ENCODE data around the gene GOT1. TPM values are rescaled to one million over a fixed set of nuclear protein-coding genes. Genes with fewer than 3 reads are reported as not detected.

The GOT1 gene
- total and polyA plus RNA-seq, 2 donors (not counting 3 experiments of a cell fraction or from before 2014, with no cell fraction given): 14.4 to 36.3 TPM

GRCh38 chr10:99395750-99396445 is 34.5 kb downstream of the GOT1 start:
- no peaks in the 10 kb centered on the region for H3K9me1 ChIP-seq (replicated peaks; ENCODE audit: control insufficient read depth, extremely low read depth, insufficient read depth, low read length)
- intact Hi-C loops (cut with micrococcal nuclease): loop anchor here (10.0 kb wide), 1 partner anchor 931 kb away; no protein-coding TSS in a partner anchor
- no peaks in the 10 kb centered on the region for H4K20me1 ChIP-seq (replicated peaks; ENCODE audit: control insufficient read depth, extremely low read depth, insufficient read depth, low read length)
- TF ChIP-seq POLR2AphosphoS5 (IDR thresholded peaks at IDR 0.05; ENCODE audit: insufficient read depth, low read depth, low read length) (peak; percentile 49), FOS (IDR thresholded peaks at IDR 0.05; ENCODE audit: borderline replicate concordance, insufficient read depth, low read length) (peak; percentile 12), MAX (IDR thresholded peaks at IDR 0.05; ENCODE audit: insufficient read depth, insufficient read length) (no peak), MYC (IDR thresholded peaks at IDR 0.05; ENCODE audit: low read depth, low read length) (no peak)
- TF ChIP-seq, protein P1, sequence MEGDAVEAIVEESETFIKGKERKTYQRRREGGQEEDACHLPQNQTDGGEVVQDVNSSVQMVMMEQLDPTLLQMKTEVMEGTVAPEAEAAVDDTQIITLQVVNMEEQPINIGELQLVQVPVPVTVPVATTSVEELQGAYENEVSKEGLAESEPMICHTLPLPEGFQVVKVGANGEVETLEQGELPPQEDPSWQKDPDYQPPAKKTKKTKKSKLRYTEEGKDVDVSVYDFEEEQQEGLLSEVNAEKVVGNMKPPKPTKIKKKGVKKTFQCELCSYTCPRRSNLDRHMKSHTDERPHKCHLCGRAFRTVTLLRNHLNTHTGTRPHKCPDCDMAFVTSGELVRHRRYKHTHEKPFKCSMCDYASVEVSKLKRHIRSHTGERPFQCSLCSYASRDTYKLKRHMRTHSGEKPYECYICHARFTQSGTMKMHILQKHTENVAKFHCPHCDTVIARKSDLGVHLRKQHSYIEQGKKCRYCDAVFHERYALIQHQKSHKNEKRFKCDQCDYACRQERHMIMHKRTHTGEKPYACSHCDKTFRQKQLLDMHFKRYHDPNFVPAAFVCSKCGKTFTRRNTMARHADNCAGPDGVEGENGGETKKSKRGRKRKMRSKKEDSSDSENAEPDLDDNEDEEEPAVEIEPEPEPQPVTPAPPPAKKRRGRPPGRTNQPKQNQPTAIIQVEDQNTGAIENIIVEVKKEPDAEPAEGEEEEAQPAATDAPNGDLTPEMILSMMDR (IDR thresholded peaks at IDR 0.05; ENCODE audit: extremely low read depth in 1 of 2, insufficient read depth in 1 of 2, low read depth in 1 of 2, low read length in 2 of 2): no peak
- FAIRE-seq: peak; percentile 69
- ChIA-PET CTCF (interaction anchor here (0.7 to 6.8 kb wide), 2 partner anchors 21 to 37 kb away, joined by 3 to 151 read pairs; partner anchors contain the start of gene GOT1), POLR2A (no interaction called here)
- no TSS peak for BruUV-seq (replicated peaks)
- peaks cover 24% of the 10 kb centered on the region for H3K4me1 ChIP-seq (ENCODE audit: control insufficient read depth, extremely low read depth, insufficient read depth, low read length)
- no peaks in the 10 kb centered on the region for H3K79me2 ChIP-seq (ENCODE audit: control insufficient read depth, insufficient read depth, low read length)
- no peaks in the 10 kb centered on the region for H3K27me3 ChIP-seq (ENCODE audit: control insufficient read depth in 2 of 2, insufficient read depth in 2 of 2, low read length in 2 of 2)
- no peak overlapping the region for H3K9ac ChIP-seq (replicated peaks; ENCODE audit: extremely low read depth, insufficient read depth, low read length)
- H2AFZ ChIP-seq (ENCODE audit: low read depth, low read length): no peak overlapping the region
- no peaks in the 10 kb centered on the region for H3K9me3 ChIP-seq (replicated peaks; ENCODE audit: control insufficient read depth, insufficient read depth, low read length)
- H3K4me3 ChIP-seq (replicated peaks in 1 of 3; ENCODE audit: insufficient read depth in 1 of 3, low read depth in 1 of 3, low read length in 3 of 3): no peak overlapping the region
- peak; percentile 57 for DNase-seq (ENCODE audit: low read depth, low spot score)
- H3K27ac ChIP-seq (ENCODE audit: insufficient read depth, low read depth, low read length): peak overlapping the region; percentile 32
- H3K4me2 ChIP-seq (ENCODE audit: insufficient read depth, low read length): peak overlapping the region; percentile 5
- H3K36me3 ChIP-seq (ENCODE audit: control insufficient read depth in 2 of 2, extremely low read depth in 1 of 2, insufficient read depth in 2 of 2, low read length in 2 of 2): peaks cover 0 to 2% of the 10 kb centered on the region in 2 experiments
- dilution Hi-C loops (cut with MboI; ENCODE audit: extremely low pct_ligation_motif_present, low sequenced_read_pairs): no loop called here

All from endothelial cell of umbilical vein (primary cell).